GM20431 (cell line): Measurements from ENCODE around the gene NUPR1.
"Not testable (repeated sequence)": the region's sequence is repeated elsewhere in the genome, so short reads cannot be mapped to it uniquely, and the experiment has no call there.

Experiments used
- in situ Hi-C: fragments of 300-500 bp; cut with MseI, MboI; formaldehyde crosslinking; loops from one replicate; pipeline ENCODE4 v1.15.0; 2020; ENCODE audit warnings: low sequenced_read_pairs; ENCODE audit not compliant: unreplicated experiment

NUPR1 gene, protein sequence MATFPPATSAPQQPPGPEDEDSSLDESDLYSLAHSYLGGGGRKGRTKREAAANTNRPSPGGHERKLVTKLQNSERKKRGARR

DNA sequence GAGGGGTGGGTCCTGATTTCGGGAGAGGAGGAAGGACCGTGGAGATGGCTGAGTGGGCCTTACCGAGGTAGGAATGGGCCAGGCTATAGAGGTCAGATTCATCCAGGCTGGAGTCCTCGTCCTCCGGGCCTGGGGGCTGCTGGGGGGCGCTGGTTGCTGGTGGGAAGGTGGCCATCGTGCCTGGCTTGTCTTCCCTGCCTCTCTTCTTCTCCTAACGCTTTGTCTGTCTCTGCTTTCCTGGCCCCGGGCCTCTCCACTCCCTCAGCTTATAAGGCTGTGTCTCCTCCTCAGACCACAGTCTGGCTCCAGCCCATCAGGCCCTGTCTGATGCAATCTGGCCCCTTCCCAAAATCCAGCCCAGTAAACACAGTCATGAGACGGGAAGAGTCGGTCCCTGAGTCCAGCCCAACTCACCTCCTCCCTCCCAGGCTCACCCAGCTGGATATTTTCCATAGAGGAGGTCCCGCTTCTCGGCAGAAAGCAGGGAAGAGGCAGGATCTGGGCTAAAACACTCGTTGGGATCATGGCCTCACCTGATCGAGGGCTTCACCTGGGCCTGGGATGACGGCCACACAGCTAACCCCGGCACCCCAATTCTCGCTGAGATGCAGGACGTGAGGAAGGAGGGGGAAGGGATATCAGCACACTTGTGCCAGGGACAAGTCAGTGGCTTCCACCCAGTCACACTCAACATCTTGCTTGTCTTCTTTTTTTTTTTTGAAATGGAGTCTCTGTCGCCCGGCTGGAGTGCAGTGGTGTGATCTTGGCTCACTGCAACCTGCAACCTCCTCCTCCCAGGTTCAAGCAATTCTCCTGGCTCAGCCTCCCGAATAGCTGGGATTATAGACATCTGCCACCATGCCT lies at the start of gene NUPR1:
NUPR1 (minus strand) TSS at position 242 of the 864 bp plus-strand sequence; CDS start at position 175, 67 bp downstream.
- in situ Hi-C loops, result no loop called here

DNA sequence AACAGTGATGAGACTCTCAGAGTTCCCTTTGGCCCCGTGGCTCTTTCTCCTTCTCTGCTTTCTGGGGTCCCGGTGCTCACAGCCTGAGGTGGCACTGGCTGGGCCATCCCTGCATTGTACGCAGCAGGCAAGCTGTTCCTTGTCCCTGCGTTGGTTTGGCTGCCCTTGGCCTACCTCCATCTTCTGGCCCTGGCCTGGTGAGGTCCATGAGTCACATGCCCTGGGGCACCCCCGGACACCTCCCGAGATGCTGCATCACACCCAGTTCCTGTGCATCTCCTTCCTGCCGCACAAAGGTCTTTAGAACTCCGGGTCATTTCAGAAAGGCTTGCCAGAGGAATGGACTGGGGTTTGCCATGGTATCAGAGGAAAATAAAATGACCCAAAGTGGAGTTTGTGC lies 48.6 kb upstream of the NUPR1 start:
- in situ Hi-C loops, result no loop called here

DNA sequence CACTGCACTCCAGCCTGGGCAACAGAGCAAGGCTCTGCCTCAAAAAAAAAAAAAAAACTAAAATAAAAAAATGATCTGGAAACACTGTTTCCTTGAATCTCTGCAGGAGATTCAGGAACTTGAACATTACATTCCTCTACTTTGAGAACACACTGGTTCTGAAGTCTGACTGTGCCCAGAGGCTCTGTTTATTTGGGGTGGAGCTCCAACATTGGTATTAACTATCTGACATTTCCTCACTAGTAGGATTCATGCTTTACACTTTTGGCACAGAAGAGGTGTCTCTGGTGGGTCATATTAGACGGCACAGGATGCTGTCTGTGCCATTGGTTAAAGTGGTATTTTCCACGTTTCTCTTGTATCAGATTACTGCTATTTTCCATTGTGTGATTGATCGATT lies 47.7 kb upstream of the NUPR1 start:
- in situ Hi-C loops, result no loop called here

DNA sequence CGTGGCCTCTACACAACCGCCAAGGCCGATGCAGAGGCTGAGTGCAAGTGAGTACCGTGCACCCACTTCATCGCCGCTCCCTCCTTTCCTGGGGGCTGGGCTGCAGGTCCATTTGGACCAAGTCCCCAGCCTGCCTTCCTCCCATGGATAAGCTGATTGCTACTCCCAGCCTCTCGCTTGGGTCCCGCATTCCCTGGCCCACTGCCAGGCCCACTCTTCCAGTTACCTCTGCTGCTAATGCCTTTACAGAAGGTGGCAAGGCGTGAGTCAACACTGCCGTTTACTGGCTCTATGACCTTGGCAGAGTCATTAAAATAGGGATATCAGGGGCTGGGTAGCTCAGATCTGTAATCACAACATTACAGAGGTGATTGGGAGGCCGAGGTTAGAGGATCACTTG lies 46.9 kb upstream of the NUPR1 start:
- in situ Hi-C loops, result no loop called here

DNA sequence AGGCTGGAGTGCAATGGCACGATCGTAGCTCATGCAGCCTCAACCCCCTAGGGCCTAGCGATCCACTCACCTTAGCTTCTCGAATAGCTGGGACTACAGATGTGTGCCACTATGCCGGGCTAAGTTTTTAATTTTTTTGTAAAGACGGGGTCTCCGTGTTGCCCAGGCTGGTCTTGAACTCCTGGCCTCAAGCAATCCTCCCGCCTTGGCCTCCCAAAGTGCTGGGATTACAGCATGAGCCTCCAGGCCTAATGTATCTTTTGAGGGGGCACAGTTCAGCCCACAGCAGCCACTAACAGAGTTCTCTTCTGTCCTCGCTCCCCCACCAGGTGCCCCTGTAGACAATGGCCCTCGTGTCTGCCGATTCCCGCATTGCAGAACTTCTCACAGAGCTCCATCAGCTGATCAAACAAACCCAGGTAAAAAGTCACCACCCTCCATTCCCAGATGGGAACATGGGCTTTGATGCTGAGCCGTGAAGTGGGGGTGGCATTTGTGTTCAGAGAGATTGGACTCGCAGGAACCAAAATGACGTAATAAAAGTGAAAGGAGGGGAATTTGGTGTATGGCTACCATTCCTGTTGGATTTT lies 42.0 kb upstream of the NUPR1 start:
- in situ Hi-C loops, result no loop called here

DNA sequence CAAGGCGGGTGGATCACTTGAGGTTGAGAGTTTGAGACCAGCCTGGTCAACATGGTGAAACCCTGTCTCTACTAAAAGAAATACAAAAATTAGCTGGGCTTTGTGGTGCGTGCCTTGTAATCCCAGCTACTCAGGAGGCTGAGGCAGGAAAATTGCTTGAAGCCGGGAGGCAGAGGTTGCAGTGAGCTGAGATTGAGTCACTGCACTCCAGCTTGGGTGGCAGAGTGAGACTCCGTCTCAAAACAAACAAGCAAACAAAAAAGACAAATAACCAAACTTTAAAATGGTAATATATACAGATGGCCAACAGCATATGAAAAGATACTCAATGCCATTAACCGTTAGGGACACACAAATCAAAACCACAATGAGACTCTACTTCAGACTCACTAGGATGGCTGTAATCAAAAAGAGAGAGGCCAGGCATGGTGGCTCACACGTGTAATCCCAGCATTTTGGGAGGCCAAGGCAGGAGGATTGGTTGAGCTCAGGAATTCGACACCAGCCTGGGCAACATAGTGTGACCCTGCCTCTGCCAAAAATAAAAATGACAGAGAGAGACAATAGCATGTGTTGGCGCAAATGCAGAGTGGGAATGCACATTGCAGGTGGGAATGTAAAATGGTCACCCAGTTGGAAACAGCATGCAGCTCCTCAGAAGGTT lies 36.8 kb upstream of the NUPR1 start:
- in situ Hi-C loops, result no loop called here

DNA sequence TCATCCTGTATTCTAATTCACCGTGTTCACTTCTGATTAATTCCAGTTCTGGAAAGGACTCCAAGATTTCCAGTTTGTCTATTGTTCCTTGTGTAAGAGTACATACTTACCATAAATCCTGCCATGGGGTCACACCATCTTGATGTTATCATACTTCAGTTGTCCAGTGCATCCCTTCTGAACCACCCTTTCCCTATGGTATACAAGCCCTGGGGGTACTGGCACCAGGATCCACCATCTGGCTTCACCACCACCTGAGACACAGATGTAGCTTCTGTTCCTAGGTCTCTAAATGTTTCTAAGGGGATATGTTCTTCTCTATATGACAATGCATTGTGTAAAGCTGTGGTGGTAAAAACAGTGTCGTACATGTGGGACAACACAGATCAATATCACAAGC lies 36.2 kb upstream of the NUPR1 start:
- in situ Hi-C loops, result no loop called here

DNA sequence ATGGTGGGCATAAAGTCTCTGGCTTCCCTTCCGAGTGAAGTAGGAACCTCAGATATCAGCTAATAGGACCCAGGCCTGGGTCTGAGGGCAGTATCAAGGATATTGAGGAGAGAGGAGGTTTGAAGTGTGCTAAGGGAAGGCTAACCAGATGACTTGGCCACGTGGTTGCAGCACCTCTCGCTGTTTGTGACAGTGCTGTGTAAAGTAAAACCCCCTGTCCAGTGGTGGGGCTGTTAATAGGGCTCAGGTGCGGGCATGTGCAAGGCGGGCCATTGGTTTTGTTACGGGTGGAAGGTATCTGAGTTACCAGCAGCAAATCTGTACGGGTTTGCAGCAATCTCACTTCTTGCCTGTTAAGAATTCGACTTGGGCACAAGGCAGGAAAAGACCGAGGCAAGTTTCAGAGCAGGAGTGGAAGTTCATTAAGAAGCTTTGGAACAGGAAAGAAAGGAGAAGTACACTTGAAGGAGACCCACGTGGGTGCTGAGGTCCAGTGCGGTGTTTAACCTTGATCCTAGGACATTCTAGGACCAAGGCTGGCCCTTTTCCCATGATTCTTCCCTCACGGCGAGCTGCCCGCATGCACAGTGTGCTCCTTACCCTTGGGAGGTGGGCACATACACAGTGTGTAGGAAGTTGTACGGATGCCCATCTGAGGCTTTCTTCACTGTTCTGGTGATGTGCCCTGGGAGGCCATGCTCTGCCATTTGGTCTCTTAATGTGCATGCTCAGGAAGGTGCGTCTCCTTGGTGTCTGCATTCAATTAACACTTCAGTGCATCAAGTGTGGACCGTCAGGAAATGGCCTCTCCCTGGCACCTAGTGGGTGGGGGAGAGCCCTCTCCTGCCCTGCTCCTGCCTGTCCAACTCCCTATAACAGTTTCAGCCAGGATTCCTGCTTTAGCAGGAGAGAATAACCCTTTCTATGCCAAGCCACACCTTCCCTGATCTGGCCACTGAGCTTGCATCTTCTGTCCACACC lies 35.3 kb upstream of the NUPR1 start:
- in situ Hi-C loops, result no loop called here

DNA sequence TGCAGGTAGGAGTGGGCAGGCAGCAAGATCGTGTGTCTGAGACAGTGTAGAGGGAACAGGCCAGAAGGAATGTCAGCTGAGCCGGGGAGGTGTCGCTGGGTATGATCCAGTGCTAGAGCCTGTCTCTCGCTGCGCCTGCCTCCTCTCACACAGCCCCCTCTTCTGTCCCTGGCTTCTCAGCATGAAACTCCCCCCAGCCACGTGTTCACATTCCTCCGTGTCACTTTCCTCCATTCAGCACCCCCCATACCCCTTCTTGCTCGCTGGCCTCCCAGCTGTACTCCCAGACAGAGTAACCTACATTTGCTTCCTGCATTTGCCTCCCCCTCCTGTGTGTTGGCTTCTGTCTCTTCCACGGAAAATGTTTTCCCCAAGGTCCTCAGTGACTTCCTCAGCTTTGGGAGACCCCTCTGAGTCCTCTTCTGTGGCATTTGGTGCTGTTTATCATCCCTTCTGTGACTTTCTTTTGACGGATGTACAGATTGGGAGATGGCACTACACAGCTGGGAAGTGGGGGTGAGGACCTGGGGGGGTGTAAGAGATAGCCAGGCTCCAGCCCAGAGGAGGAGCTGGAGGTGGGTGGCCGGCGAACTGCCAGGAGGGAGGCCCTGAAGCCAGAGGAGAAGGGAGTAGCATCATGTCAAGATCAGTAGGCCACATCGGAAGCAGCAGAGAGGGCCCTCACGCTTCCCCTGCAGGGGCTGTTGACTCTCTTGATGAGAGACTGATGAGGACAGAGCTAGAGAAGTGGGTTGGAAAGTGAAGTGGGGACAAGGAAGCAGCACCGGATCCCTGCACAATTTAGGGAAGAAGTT lies 34.1 kb upstream of the NUPR1 start:
- in situ Hi-C loops, result no loop called here

DNA sequence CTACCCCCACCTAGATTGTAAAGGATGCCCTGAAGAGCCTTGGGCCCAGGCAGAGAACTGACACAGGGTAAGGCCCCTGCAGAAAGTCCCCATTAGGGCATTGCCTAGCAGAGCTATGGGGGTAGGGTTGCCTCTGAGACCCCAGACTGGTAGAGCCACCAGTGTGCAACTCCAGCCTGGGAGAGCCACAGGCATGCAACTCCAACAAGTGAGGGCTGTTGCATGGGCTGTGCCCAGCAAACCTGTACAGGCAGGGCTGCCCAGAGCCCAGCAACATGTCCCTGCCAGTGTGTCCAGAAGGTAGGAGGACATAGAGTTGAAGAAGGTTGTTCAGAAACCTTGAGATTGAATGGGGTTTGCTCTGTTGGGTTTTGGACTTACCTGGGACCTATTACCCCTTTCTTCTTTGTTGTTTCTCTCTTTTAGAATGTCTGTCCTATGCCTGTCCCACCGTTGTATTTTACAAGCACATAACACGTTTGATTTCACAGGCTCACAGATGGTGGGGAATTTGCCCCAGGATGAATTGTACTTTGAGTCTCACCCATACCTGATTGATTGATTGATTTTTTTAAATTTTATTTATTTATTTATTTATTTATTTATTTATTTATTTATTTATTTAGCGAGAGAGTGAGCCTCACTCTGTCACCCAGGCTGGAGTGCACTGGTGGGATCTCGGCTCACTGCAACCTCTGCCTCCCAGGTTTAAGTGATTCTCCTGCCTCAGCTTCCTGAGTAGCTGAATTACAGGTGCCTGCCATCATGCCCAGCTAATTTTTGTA lies 31.4 kb upstream of the NUPR1 start:
- in situ Hi-C loops, result no loop called here

DNA sequence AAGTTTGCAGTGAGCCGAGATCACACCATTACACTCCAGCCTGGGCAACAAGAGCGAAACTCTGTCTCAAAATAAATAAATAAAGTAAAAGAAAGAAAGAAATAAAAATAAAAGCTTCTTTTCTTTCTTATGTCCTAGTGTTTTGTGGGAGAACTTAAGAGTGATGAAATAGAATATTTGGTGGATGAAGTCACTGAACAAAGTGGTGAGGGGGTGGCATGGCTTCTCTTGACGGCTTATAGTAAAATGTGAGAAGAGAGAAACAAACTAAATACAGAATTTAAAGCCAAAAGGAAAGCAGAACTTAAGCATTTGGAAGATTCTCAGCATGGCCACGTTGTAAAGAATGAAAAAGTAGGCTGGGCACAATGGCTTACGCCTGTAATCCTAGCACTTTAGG lies 30.2 kb upstream of the NUPR1 start:
- in situ Hi-C loops, result no loop called here

DNA sequence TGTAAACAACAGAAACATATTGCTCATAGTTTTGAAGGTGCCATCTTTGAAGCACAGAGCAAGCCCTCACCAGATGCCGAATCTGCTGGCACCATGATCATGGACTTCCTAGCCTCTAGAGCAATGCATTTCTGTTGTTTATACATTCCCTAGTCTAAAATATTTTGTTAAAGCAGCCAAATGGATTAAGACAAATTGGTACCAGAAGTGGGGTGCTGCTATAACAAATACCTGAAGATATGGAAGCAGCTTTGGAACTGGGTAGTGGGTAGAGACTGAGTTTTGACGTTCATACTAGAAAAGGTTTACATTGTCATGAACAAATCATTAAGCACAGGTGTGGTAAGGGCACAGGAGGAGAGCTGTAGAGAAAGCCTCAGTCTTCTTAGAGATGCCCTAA lies 28.5 kb upstream of the NUPR1 start:
- in situ Hi-C loops, result no loop called here

DNA sequence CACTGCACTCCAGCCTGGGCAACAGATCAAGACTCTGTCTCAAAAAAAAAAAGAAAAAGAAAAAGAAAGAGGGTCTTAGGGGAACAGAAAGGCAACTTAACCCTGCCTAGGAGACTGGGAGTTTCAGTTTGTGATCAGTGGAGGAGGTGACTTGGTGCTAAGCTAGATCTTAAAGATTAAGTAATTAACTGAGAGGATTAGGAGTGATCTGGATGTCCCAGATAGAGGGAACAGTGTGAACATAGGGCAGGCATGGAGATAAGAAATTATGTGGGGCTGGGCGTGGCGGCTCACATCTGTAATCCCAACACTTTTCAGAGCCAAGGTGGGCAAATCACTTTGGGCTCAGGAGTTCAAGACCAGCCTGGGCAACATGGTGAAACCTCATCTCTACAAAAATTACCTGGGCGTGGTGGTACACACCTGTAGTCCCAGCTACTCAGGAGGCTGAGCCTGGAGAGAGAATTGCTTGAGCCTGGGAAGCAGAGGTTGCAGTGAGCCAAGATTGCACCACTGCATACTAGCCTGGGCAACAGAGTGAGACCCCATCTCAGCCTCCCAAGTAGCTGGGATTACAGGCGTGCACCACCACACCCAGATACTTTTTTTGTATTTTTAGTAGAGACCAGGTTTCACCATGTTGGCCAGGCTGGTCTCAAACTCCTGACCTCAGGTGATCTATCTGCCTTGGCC lies 27.6 kb upstream of the NUPR1 start:
- in situ Hi-C loops, result not testable (repeated sequence)

DNA sequence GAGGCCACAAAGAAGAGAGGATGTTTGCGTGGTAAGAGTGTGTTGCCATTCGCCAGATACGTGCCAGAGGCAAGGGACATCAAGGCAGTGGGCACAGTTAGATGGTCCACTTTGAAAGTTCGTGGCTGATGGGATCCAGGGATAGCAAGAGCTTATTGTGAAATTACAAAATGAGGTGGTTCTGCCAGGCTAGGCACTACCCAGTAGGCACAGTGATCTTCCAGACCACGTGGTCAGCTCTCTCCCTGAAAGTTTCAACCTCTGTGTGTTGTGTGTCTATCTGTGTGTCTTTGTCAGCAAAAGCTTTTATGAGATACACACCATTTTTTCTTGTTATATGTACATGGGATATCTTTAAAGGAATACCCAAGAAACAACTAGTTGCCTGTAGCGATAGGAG lies 24.4 kb upstream of the NUPR1 start:
- in situ Hi-C loops, result no loop called here

DNA sequence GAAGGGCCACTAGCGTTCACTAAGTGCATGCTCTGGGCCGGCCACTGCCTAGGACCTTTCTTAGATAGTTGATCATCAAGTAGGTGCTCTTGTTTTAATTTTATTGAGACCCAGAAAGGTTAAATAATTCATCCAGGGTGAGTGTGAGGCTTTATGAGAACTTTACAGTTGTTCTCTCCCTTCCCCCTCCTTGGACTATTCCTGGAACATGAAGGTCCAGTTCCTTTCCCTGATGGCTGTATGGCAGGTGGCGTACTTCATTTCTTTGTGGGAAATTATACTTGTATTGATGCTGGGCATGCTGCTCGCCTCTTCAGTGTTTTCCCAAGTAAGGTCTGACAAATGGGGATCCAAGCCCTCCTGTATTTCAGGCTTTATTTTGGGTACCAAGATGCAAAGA lies 23.4 kb upstream of the NUPR1 start:
- in situ Hi-C loops, result no loop called here

DNA sequence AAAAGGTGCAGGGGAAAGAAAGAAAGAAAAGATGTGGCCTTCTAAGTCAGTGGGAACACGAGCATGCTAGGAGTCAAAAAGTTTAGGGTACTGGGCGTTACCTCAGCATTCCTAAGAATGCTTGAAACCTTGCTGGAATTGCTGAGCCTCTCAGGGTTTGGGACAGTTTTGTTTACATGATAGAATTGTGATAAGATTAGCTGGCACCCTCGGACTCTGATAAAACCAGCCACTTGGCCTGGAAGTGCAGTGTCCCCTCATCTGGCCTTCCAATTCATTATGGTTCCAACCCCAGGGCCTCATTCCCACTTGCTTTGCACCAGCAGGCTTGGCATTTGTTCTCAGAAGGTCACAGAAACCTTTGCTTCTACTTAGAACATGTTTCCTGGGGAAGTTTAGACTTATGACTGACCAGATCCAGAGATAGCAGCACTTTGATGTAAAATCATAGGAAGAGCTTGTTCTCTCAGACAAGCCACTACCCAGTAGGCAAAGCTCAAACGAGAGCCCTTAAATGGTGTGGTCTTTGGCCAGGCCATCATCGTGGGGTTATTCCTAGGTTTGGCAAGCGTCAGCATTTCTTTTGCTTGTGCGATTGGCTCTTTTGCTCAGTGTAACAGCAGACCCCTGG lies 22.9 kb upstream of the NUPR1 start:
- in situ Hi-C loops, result no loop called here

DNA sequence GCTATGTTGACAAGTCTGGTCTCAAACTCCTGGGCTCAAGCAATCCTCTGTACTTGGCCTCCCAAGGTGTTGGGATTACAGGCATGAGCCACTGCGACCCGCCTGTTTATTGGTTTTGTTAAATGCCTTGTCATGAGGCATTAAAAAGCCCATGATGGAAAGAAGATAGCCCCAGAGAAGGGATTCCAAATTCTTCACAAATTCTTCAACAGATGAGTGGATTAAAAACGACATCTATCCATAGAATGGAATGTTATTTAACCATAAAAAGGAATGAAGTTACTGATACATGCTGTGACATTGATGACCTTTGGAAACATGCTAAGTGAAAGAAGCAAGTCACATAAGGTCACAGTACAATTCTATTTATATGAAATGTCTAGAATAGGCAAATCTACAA lies 19.7 kb upstream of the NUPR1 start:
- in situ Hi-C loops, result no loop called here
